Measurements from ENCODE around the gene SETDB2.
"Not testable (repeated sequence)": the region's sequence is repeated elsewhere in the genome, so short reads cannot be mapped to it uniquely, and the experiment has no call there.

SETDB2 gene

DNA sequence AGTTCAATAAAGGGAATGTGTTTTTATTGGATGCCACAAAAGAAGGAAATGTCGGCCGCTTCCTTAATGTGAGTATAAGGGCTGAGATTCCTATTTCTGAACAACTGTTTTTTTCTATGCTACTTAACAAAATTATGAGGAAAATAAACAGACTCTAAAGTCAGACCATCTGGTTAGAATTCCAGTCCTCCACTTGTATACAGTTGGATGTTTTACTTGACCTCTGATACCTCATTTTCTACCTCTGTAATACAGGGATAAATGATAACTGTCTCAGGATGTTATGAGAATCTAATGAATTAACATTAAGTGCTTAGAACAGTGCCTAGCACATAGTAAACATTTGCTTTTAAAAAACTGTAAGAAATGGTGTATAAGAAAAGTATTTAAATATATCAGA lies 44.5 kb downstream of the SETDB2 start:
- H3K9me3 ChIP-seq (ENCODE audit: control insufficient read depth, insufficient read depth, low read length), result no peaks in the 10 kb centered on the region
- H3K9ac ChIP-seq (ENCODE audit: low read depth, low read length), result no peak overlapping the region
- H3K4me1 ChIP-seq (ENCODE audit: control insufficient read depth, insufficient read depth, low read length), result no peaks in the 10 kb centered on the region
- H3K36me3 ChIP-seq (ENCODE audit: control insufficient read depth, insufficient read depth, low read length), result no peaks in the 10 kb centered on the region
- H3K4me3 ChIP-seq (ENCODE audit: low read depth, low read length), result no peak overlapping the region
- no peaks in the 10 kb centered on the region for H3K27me3 ChIP-seq (ENCODE audit: control insufficient read depth, insufficient read depth, low read length)

DNA sequence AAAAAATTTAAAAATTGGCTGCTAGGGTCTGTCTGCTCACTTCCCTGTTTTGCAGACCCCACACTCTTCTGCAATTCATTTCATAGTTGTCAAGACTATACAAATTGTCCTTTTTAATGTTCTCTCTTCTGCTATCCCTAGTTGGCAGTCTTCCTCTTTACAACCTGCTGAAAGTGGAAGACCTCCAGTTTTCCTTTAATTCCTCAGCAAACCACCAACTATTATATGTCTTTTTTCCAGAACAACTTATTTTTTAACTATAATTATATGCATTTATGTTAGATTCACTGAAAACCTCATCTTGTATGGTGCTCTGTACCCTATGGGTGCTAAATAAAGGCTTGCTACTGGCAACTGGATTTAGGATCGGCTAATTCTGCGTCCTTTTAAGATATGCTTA lies 50.6 kb downstream of the SETDB2 start:
- Histone ChIP-seq H3K9ac (ENCODE audit: low read depth, low read length) (no peak overlapping the region), H3K4me1 (ENCODE audit: control insufficient read depth, insufficient read depth, low read length) (no peaks in the 10 kb centered on the region), H3K27me3 (ENCODE audit: control insufficient read depth, insufficient read depth, low read length) (no peaks in the 10 kb centered on the region), H3K36me3 (ENCODE audit: control insufficient read depth, insufficient read depth, low read length) (no peaks in the 10 kb centered on the region), H3K9me3 (ENCODE audit: control insufficient read depth, insufficient read depth, low read length) (no peaks in the 10 kb centered on the region), H3K4me3 (ENCODE audit: low read depth, low read length) (peak overlapping the region; percentile 69)

- H3K36me3 ChIP-seq (ENCODE audit: control insufficient read depth, insufficient read depth, low read length), result no peaks in the 10 kb centered on the region
- peak within 1 kb of the TSS; percentile 62 for H3K9ac ChIP-seq (ENCODE audit: low read depth, low read length)
- H3K27me3 ChIP-seq (ENCODE audit: control insufficient read depth, insufficient read depth, low read length), result no peaks in the 10 kb centered on the region
- H3K9me3 ChIP-seq (ENCODE audit: control insufficient read depth, insufficient read depth, low read length), result no peaks in the 10 kb centered on the region
- H3K4me1 ChIP-seq (ENCODE audit: control insufficient read depth, insufficient read depth, low read length), result no peaks in the 10 kb centered on the region
- peak within 1 kb of the TSS; percentile 75 for H3K4me3 ChIP-seq (ENCODE audit: low read depth, low read length)
These were observed 52.0 kb downstream of the SETDB2 start, which contains the start of gene PHF11 for GRCh38 chr13:49495783-49496762. Gene PHF11 (plus strand): TSS chr13:49495953. CDS start chr13:49496002, 49 bp downstream.

DNA sequence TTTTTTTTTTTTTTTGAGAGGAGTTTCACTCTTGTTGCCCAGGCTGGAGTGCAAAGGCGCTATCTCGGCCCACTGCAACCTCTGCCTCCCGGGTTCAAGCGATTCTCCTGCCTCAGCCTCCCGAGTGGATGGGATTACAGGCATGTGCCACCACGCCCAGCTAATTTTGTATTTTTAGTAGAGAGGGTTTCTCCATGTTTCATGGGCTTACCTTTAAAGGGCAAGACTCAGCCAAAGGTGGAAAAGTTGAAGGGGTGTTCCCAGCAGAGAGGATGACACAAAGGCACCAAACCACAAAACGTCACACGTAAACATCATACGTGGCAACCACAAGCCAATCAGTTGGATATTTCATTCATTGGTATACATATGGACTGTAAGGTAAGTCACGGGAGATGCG lies 52.8 kb downstream of the SETDB2 start:
- H3K9me3 ChIP-seq (ENCODE audit: control insufficient read depth, insufficient read depth, low read length); H3K9ac ChIP-seq (ENCODE audit: low read depth, low read length); H3K36me3 ChIP-seq (ENCODE audit: control insufficient read depth, insufficient read depth, low read length); H3K4me3 ChIP-seq (ENCODE audit: low read depth, low read length); H3K4me1 ChIP-seq (ENCODE audit: control insufficient read depth, insufficient read depth, low read length); H3K27me3 ChIP-seq (ENCODE audit: control insufficient read depth, insufficient read depth, low read length): not testable (repeated sequence)

GRCh38 chr13:49497272-49497671 lies 53.2 kb downstream of the SETDB2 start:
- Histone ChIP-seq H3K9me3 (ENCODE audit: control insufficient read depth, insufficient read depth, low read length) (no peaks in the 10 kb centered on the region), H3K36me3 (ENCODE audit: control insufficient read depth, insufficient read depth, low read length) (no peaks in the 10 kb centered on the region)

GRCh38 chr13:49498206-49498605 lies 54.1 kb downstream of the SETDB2 start:
- Histone ChIP-seq H3K9me3 (ENCODE audit: control insufficient read depth, insufficient read depth, low read length) (no peaks in the 10 kb centered on the region), H3K27me3 (ENCODE audit: control insufficient read depth, insufficient read depth, low read length) (no peaks in the 10 kb centered on the region)

More at GRCh38 chr13:49497272-49497671, 53.2 kb downstream of the SETDB2 start:
- no peak overlapping the region for H3K9ac ChIP-seq (ENCODE audit: low read depth, low read length)
- no peaks in the 10 kb centered on the region for H3K27me3 ChIP-seq (ENCODE audit: control insufficient read depth, insufficient read depth, low read length)
- no peak overlapping the region for H3K4me3 ChIP-seq (ENCODE audit: low read depth, low read length)
- H3K4me1 ChIP-seq (ENCODE audit: control insufficient read depth, insufficient read depth, low read length), result no peaks in the 10 kb centered on the region

DNA sequence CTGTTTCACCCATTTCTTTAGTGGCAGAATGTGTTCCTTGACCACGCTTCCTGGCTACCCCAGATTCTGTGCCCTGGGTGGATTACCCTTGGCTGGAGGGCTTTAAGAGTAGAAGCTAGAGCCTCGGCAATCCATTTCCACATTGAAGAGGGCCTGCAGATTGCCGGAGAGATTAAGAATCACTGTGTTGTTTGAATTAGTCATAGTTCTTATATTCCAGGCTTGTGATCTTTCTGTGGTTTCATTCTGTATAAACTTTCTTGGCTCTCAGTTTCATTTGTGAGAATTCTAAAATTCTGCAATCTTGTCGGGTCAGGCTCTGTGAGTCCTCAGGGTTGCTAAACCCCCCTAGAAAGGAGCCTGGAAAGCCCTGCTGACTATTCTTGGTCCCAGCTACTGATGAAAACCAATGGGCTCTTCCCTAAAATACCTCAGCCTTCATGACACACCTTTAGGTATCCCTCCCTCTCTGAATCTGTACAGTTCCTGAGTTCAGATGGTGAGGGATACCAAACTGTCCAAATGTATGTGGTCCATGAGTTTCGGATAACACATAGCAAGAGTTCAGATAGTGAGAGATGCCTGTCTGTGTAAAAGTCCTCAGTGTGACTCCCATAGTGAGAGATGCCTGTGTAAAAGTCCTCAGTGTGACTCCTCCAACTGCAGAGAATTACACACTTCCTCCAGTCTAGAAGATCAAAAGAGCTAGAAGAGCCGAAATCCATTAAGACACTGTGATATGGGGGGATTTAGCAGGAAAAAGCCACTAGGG lies 56.0 kb downstream of the SETDB2 start:
- no peaks in the 10 kb centered on the region for H3K9me3 ChIP-seq (ENCODE audit: control insufficient read depth, insufficient read depth, low read length)
- H3K27me3 ChIP-seq (ENCODE audit: control insufficient read depth, insufficient read depth, low read length), result no peaks in the 10 kb centered on the region
- H3K9ac ChIP-seq (ENCODE audit: low read depth, low read length), result no peak overlapping the region
- no peak overlapping the region for H3K4me3 ChIP-seq (ENCODE audit: low read depth, low read length)
- H3K4me1 ChIP-seq (ENCODE audit: control insufficient read depth, insufficient read depth, low read length), result no peaks in the 10 kb centered on the region
- no peaks in the 10 kb centered on the region for H3K36me3 ChIP-seq (ENCODE audit: control insufficient read depth, insufficient read depth, low read length)

More at GRCh38 chr13:49498206-49498605, 54.1 kb downstream of the SETDB2 start:
- Histone ChIP-seq H3K9ac (ENCODE audit: low read depth, low read length) (no peak overlapping the region), H3K4me3 (ENCODE audit: low read depth, low read length) (no peak overlapping the region), H3K4me1 (ENCODE audit: control insufficient read depth, insufficient read depth, low read length) (no peaks in the 10 kb centered on the region), H3K36me3 (ENCODE audit: control insufficient read depth, insufficient read depth, low read length) (no peaks in the 10 kb centered on the region)

GRCh38 chr13:49502954-49503353 lies 58.9 kb downstream of the SETDB2 start:
- Histone ChIP-seq H3K4me3 (ENCODE audit: low read depth, low read length) (no peak overlapping the region), H3K9ac (ENCODE audit: low read depth, low read length) (no peak overlapping the region), H3K4me1 (ENCODE audit: control insufficient read depth, insufficient read depth, low read length) (no peaks in the 10 kb centered on the region), H3K9me3 (ENCODE audit: control insufficient read depth, insufficient read depth, low read length) (no peaks in the 10 kb centered on the region), H3K36me3 (ENCODE audit: control insufficient read depth, insufficient read depth, low read length) (no peaks in the 10 kb centered on the region), H3K27me3 (ENCODE audit: control insufficient read depth, insufficient read depth, low read length) (no peaks in the 10 kb centered on the region)

DNA sequence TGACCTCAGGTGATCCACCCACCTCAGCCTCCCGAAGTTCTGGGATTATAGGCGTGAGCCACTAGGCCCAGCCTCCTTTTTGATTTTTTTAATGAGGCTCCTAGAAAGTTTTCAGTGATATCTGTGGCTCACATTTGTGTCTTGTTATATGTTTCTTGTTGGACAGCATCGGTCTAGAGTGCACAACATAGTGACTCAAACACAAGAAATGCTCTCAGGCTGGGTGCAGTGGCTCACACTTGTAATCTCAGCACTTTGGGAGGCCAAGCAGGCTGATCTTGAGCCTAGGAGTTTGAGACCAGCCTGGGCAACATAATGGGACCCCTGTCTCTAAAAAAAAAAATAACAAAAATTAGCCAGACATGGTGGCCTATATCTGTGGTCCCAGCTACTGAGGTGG lies 59.9 kb downstream of the SETDB2 start:
- Histone ChIP-seq H3K9me3 (ENCODE audit: control insufficient read depth, insufficient read depth, low read length) (no peaks in the 10 kb centered on the region), H3K4me3 (ENCODE audit: low read depth, low read length) (no peak overlapping the region), H3K9ac (ENCODE audit: low read depth, low read length) (no peak overlapping the region), H3K36me3 (ENCODE audit: control insufficient read depth, insufficient read depth, low read length) (no peaks in the 10 kb centered on the region), H3K4me1 (ENCODE audit: control insufficient read depth, insufficient read depth, low read length) (no peaks in the 10 kb centered on the region), H3K27me3 (ENCODE audit: control insufficient read depth, insufficient read depth, low read length) (no peaks in the 10 kb centered on the region)

DNA sequence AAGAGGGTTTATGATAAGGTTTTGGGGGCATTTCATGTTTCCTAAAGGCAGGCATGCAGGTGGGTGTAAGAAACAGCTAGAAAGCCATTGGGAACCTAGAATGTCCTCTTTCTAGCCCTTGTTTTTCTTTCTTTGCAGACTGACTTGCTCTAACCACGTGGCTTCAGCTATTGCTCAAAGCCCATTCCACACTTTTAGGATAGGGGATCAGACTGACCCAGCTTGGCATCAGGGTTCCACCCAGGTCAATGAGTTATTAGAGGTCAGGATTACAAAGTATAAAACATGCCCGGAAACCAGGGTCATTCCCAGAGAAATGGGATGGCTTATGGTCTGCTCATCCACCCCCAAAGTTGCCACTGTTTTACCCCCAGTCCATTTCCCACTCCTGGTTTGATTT lies 68.5 kb downstream of the SETDB2 start:
- Histone ChIP-seq H3K9me3 (ENCODE audit: control insufficient read depth, insufficient read depth, low read length) (no peaks in the 10 kb centered on the region), H3K9ac (ENCODE audit: low read depth, low read length) (no peak overlapping the region), H3K4me3 (ENCODE audit: low read depth, low read length) (no peak overlapping the region), H3K36me3 (ENCODE audit: control insufficient read depth, insufficient read depth, low read length) (no peaks in the 10 kb centered on the region), H3K4me1 (ENCODE audit: control insufficient read depth, insufficient read depth, low read length) (no peaks in the 10 kb centered on the region), H3K27me3 (ENCODE audit: control insufficient read depth, insufficient read depth, low read length) (no peaks in the 10 kb centered on the region)

DNA sequence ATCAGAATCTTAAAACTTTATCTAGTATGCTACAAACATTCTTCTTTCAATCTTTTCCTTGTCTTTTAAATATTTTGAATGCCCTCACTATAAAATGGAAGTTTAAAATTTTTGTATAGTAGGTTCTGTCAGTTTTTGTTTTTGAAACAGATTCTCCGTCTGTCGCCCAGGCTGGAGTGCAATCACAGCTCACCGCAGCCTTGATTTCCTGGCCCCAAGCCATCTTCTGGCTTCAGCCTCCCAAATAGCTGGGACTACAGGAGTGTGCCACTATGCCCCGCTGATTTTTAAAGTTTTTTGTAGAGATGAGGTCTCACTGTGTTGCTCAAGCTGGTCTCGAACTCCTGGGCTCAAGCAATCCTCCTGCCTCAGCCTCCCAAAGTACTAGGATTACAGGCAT lies 72.4 kb downstream of the SETDB2 start:
- Histone ChIP-seq H3K9ac (ENCODE audit: low read depth, low read length) (no peak overlapping the region), H3K4me1 (ENCODE audit: control insufficient read depth, insufficient read depth, low read length) (no peaks in the 10 kb centered on the region), H3K27me3 (ENCODE audit: control insufficient read depth, insufficient read depth, low read length) (no peaks in the 10 kb centered on the region), H3K36me3 (ENCODE audit: control insufficient read depth, insufficient read depth, low read length) (no peaks in the 10 kb centered on the region), H3K4me3 (ENCODE audit: low read depth, low read length) (no peak overlapping the region), H3K9me3 (ENCODE audit: control insufficient read depth, insufficient read depth, low read length) (no peaks in the 10 kb centered on the region)

All from iPS-15b (cell line).